Aorta (tissue), 5 donors: ENCODE measurements around the gene C5orf58. TPM values are rescaled to one million over a fixed set of nuclear protein-coding genes. Genes with fewer than 3 reads are reported as not detected.
A peak's percentile ranks its signal among the peaks of the same experiment; 100 is the strongest.

Experiments used
- ATAC-seq: fragments of 200-7000 bp; cut with Tn5 transposase; one replicate; pipeline ENCODE4 v1.9.1; 2022; ENCODE audit warnings: moderate library complexity; ENCODE audit not compliant: low FRiP score
- DNase-seq, 2 donors: peaks; one replicate each; pipeline ENCODE4 v3.0.0-alpha.2; 2020
- H3K27ac ChIP-seq, 2 donors: one replicate each; pipeline ENCODE4 v1.5.1; 2013; ENCODE audit warnings: low read length in 2 of 2, mild to moderate bottlenecking in 2 of 2, moderate library complexity in 2 of 2, control low read depth in 1 of 2, inconsistent platforms in 1 of 2, low read depth in 1 of 2
- H3K27me3 ChIP-seq, 2 donors: one replicate each; pipeline ENCODE4 v1.6.1; 2013; ENCODE audit warnings: control low read depth in 1 of 2, low read length in 1 of 2, mild to moderate bottlenecking in 1 of 2, moderate library complexity in 1 of 2; ENCODE audit not compliant: insufficient read depth in 2 of 2, control insufficient read depth in 1 of 2
- H3K36me3 ChIP-seq, 2 donors: one replicate each; pipeline ENCODE4 v1.6.1; 2013; ENCODE audit warnings: control low read depth in 1 of 2, low read length in 1 of 2, mild to moderate bottlenecking in 1 of 2; ENCODE audit not compliant: insufficient read depth in 2 of 2, control insufficient read depth in 1 of 2
- H3K4me1 ChIP-seq, 2 donors: one replicate each; pipeline ENCODE4 v1.6.1; 2013; ENCODE audit warnings: low read length in 2 of 2, control low read depth in 1 of 2, mild to moderate bottlenecking in 1 of 2, moderate library complexity in 1 of 2; ENCODE audit not compliant: insufficient read depth in 2 of 2, control insufficient read depth in 1 of 2
- H3K4me3 ChIP-seq, 2 donors: one replicate each; pipeline ENCODE4 v1.5.1; 2013; ENCODE audit warnings: low read length in 2 of 2, control low read depth in 1 of 2, mild to moderate bottlenecking in 1 of 2
- H3K9me3 ChIP-seq: one replicate; pipeline ENCODE4 v1.6.1; 2013; ENCODE audit warnings: mild to moderate bottlenecking, low read length; ENCODE audit not compliant: control insufficient read depth
- WGBS, 2 donors: extraction: QIAGEN DNeasy Blood & Tissue Kit; methylation state at CpG; one replicate each; pipeline ENCODE4 v1.1.7; 2013; 5-methylcytosine and 5-hydroxymethylcytosine counted together
- intact Hi-C, 2 donors: fragments of 100-400 bp; cut with DNase I; formaldehyde crosslinking; loops; one replicate each; pipeline versions ENCODE4 v1.14.2 to v1.15.0; 2022
- polyA plus RNA-seq, 2 donors: library from polyadenylated mRNA; stranded (reverse); fragments of 200-250 nt; gene quantifications; one replicate each; pipeline ENCODE4 v1.2.3, GENCODE V29; 2013
- total RNA-seq, 2 donors: library from RNA; stranded (reverse); fragmentation: NEBNext Ultra II Directional; extraction: Animal tissue kit (Norgen Biotek cat#: 25700); gene quantifications; one replicate each; pipeline ENCODE4 v1.2.1, GENCODE V29; 2021
- donor health status: healthy with polysubstance abuse.
- donor health status: Bipolar disorder and iron deficiency.
- donor health status: DM: no; HTN: no; CAD: no.
- donor health status: DM: no; HTN: no; CAD: no.
- donor health status: DM: yes; HTN: yes; CAD: no.

Gene C5orf58
- total and polyA plus RNA-seq, 4 donors: not detected

GRCh38 chr5:170278611-170279458 is 46.0 kb downstream of the C5orf58 start:
- 81 to 84% methylated on average over 9 of the region's 9 CpGs for WGBS, 2 donors
- no peaks in the 10 kb centered on the region for H3K4me1 ChIP-seq
- no peaks in the 10 kb centered on the region for H3K36me3 ChIP-seq
- H3K9me3 ChIP-seq: peaks cover 1% of the 10 kb centered on the region
- DNase-seq (peak; percentile 81 to 82), ATAC-seq (peak; percentile 31)
- no peaks in the 10 kb centered on the region for H3K27me3 ChIP-seq
- intact Hi-C loops: loop anchor here in 1 of 2 donors (10.0 kb wide), 2 partner anchors 66 to 356 kb away; no protein-coding TSS in a partner anchor
- no peak overlapping the region for H3K4me3 ChIP-seq
- no peak overlapping the region for H3K27ac ChIP-seq

GRCh38 chr5:170279459-170279817 is 46.7 kb downstream of the C5orf58 start:
- Histone ChIP-seq H3K27me3 (no peaks in the 10 kb centered on the region), H3K9me3 (peaks cover 1% of the 10 kb centered on the region), H3K4me1 (no peaks in the 10 kb centered on the region), H3K4me3 (no peak overlapping the region), H3K36me3 (no peaks in the 10 kb centered on the region), H3K27ac (no peak overlapping the region)
- intact Hi-C loops: loop anchor here in 1 of 2 donors (10.0 kb wide), 2 partner anchors 65 to 355 kb away; no protein-coding TSS in a partner anchor
- DNase-seq: no peak
- no peak for ATAC-seq
- 88 to 95% methylated on average over 4 of the region's 4 CpGs for WGBS, 2 donors

DNA sequence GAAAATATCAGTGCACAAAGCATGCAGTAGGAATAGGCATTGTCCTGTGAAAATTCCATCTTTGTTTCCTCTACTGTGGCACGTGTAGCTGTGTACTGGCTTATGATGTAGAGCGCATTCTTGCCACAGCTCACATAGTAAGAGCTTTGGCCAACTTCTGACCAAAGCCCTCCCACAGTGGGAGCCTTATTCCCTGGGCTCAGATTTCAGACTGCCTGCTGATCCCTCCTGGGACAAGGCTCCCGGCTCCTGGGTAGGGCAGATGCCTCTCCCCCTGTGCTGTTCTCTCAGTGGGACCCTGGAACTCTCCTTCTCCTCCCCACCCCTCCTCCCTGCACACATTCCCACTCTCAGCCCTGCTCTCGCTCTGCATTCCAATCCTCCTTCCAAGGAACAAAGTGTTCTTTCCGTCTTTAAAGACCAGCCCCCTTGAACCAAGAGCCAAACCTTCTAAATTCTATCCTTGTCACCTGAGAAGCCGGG is 47.3 kb downstream of the C5orf58 start:
- Histone ChIP-seq H3K27ac (peak overlapping the region in 1 of 2 donors; percentile 9), H3K4me3 (no peak overlapping the region), H3K36me3 (no peaks in the 10 kb centered on the region), H3K9me3 (peaks cover 1% of the 10 kb centered on the region), H3K4me1 (no peaks in the 10 kb centered on the region), H3K27me3 (no peaks in the 10 kb centered on the region)
- intact Hi-C loops: no loop called here
- ATAC-seq: peak; percentile 50
- no peak for DNase-seq
- WGBS, 2 donors: 23 to 33% methylated on average over 6 of the region's 6 CpGs

DNA sequence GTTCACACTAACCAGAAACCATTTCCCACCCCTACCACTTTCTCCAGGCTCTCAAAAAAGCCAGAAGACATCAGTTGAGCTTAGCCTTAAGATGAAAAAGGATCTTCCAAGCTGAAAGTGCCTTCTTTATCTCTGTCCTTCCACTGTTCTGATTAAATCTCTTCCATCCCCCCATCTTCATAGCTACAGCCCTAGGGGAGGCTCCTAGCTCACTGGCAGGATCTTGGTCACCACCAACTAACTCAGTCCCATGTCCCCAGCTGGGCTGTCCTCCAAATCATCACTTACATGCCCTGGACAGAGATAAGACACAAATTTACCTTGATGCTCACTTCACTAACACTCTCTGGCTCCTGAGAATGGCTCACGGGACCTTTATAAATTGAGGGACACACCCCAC is 50.5 kb downstream of the C5orf58 start:
- no peak overlapping the region for H3K4me3 ChIP-seq
- ATAC-seq (no peak), DNase-seq (no peak)
- no peak overlapping the region for H3K27ac ChIP-seq
- WGBS, 2 donors: 81 to 96% methylated on average over 1 of the region's 1 CpG
- intact Hi-C loops: no loop called here
- no peaks in the 10 kb centered on the region for H3K4me1 ChIP-seq
- no peaks in the 10 kb centered on the region for H3K36me3 ChIP-seq
- H3K27me3 ChIP-seq: no peaks in the 10 kb centered on the region
- H3K9me3 ChIP-seq: peaks cover 1% of the 10 kb centered on the region

DNA sequence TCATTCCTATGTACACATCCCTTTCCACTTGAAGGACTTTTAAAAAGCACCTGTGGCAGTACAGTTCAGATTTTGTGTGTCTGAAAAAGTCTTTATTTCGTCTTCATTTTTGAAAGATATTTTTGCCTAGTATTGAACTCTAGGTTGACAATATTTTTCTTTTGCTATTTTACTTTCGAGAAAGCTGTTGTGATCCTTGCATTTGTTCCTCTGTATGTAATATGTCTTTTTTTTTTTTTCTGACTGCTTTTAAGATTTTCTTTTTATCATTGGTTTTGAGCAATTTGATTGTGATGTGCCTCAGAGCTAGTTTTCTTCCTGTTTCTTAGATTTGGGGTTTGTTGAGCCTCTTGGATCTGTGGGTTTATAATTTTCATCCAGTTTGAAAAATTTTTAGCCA is 51.4 kb downstream of the C5orf58 start:
- H3K36me3 ChIP-seq: no peaks in the 10 kb centered on the region
- no peak for DNase-seq
- no peak overlapping the region for H3K4me3 ChIP-seq
- H3K4me1 ChIP-seq: no peaks in the 10 kb centered on the region
- peaks cover 1% of the 10 kb centered on the region for H3K9me3 ChIP-seq
- H3K27ac ChIP-seq: no peak overlapping the region
- intact Hi-C loops: no loop called here
- no peaks in the 10 kb centered on the region for H3K27me3 ChIP-seq
- 88% methylated on average over 2 of the region's 2 CpGs for WGBS, 2 donors
- no peak for ATAC-seq

DNA sequence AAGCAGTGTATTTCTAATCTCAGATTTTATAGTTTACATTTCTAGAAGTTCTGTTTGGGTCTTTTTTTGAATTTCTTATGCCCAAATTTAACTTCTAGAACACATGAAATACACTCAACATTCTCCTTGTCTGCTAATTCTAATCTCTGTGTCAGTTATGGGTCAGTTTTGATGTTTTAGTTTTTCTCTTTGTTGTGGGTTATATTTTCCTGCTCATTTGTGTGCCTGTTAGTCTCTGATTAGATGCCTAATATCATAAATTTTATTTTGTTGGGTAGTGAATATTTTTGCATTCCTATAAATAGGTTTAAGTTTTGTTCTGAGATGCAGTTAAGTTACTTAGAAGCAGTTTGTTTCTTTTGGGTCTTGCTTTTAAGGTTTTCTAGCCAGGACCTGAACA is 52.4 kb downstream of the C5orf58 start:
- H3K27ac ChIP-seq: no peak overlapping the region

GRCh38 chr5:170286386-170286925 is 53.7 kb downstream of the C5orf58 start:
- H3K9me3 ChIP-seq: peaks cover 7% of the 10 kb centered on the region
- H3K27ac ChIP-seq: no peak overlapping the region
- H3K4me1 ChIP-seq: no peaks in the 10 kb centered on the region
- DNase-seq (no peak), ATAC-seq (no peak)
- no peaks in the 10 kb centered on the region for H3K27me3 ChIP-seq
- no peaks in the 10 kb centered on the region for H3K36me3 ChIP-seq
- H3K4me3 ChIP-seq: no peak overlapping the region
- intact Hi-C loops: no loop called here
- 78 to 84% methylated on average over 3 of the region's 3 CpGs for WGBS, 2 donors

More for the DNA sequence above, 52.4 kb downstream of the C5orf58 start:
- Histone ChIP-seq H3K4me3 (no peak overlapping the region), H3K27me3 (no peaks in the 10 kb centered on the region), H3K9me3 (peaks cover 3% of the 10 kb centered on the region), H3K36me3 (no peaks in the 10 kb centered on the region), H3K4me1 (no peaks in the 10 kb centered on the region)
- DNase-seq: no peak
- intact Hi-C loops: no loop called here
- no peak for ATAC-seq

- WGBS, 2 donors: 56 to 59% methylated on average over 1 of the region's 1 CpG
- Histone ChIP-seq H3K9me3 (peaks cover 7% of the 10 kb centered on the region), H3K27ac (no peak overlapping the region), H3K27me3 (no peaks in the 10 kb centered on the region), H3K4me1 (no peaks in the 10 kb centered on the region), H3K4me3 (no peak overlapping the region), H3K36me3 (no peaks in the 10 kb centered on the region)
- intact Hi-C loops: no loop called here
- DNase-seq: peak in 1 of 2 donors; percentile 69
- peak; percentile 33 for ATAC-seq
Measured at GRCh38 chr5:170287532-170287931, 54.7 kb downstream of the C5orf58 start.

- intact Hi-C loops: no loop called here
Measured at GRCh38 chr5:170288151-170288550, 55.4 kb downstream of the C5orf58 start.

More at GRCh38 chr5:170288151-170288550, 55.4 kb downstream of the C5orf58 start:
- ATAC-seq (no peak), DNase-seq (no peak)
- Histone ChIP-seq H3K4me1 (no peaks in the 10 kb centered on the region), H3K27ac (no peak overlapping the region), H3K36me3 (no peaks in the 10 kb centered on the region), H3K27me3 (no peaks in the 10 kb centered on the region), H3K4me3 (no peak overlapping the region), H3K9me3 (peaks cover 7% of the 10 kb centered on the region)
- 79 to 81% methylated on average over 2 of the region's 2 CpGs for WGBS, 2 donors
